ENCODE measurements around the gene CELF4. TPM values are rescaled to one million over a fixed set of nuclear protein-coding genes. Genes with fewer than 3 reads are reported as not detected.

CELF4 gene
- total and polyA plus RNA-seq, 2 of the 4 experiments (the other 2 are of a cell fraction), result not detected

DNA sequence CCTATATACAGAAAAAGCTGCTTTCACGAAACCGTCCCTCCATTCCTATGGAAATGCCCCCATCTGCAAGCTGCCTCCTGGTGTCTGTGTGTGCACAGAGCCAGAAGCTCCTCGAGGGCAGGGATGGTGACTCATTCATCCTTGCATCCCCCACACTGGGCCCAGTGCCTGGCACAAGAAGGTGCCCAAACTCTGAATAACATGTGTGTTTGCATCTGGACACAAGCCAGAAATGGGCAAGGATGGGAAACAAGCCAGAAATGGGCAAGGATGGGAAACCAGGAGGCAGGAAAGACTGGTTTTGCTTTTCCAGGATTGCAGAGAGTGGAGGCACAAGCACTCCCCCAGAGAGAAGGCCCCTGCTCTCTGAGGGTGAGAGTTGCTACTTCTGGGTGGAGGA is 313.9 kb downstream of the CELF4 start:
- no peak for DNase-seq
- dilution Hi-C loops (cut with HindIII; ENCODE audit: low sequenced_read_pairs, unreplicated experiment), result no loop called here

More for the DNA sequence above, 313.9 kb downstream of the CELF4 start:
- Histone ChIP-seq H3K23ac (ENCODE audit: low read depth, low read length) (no peak overlapping the region), H3K14ac (replicated peaks; ENCODE audit: low read depth, low read length) (no peak overlapping the region), H3K79me1 (ENCODE audit: low read depth in 1 of 2, low read length in 2 of 2) (no peaks in the 10 kb centered on the region), H3K4me1 (ENCODE audit: control insufficient read depth, insufficient read depth, low read length) (no peaks in the 10 kb centered on the region), H3K4me2 (ENCODE audit: low read depth, low read length) (no peak overlapping the region), H4K5ac (ENCODE audit: low read depth, low read length) (no peak overlapping the region), H3K4me3 (ENCODE audit: insufficient read depth, low read depth, low read length) (no peak overlapping the region), H4K91ac (ENCODE audit: insufficient read depth, low read depth, low read length) (no peak overlapping the region), H3K27me3 (ENCODE audit: control insufficient read depth, insufficient read depth, low read length) (peaks cover 47% of the 10 kb centered on the region), H2BK120ac (ENCODE audit: low read depth, low read length) (no peak overlapping the region), H3K4ac (ENCODE audit: low read depth, low read length) (no peak overlapping the region), H3K18ac (ENCODE audit: low read depth, low read length) (no peak overlapping the region), H2AK5ac (ENCODE audit: low read depth, low read length) (no peak overlapping the region), H3K56ac (ENCODE audit: extremely low read depth, insufficient read depth, low read length) (no peak overlapping the region), H3K9ac (ENCODE audit: low read depth, low read length) (no peak overlapping the region), H4K20me1 (ENCODE audit: insufficient read depth, low read length) (no peaks in the 10 kb centered on the region), H3K9me1 (ENCODE audit: insufficient read depth, low read length) (no peaks in the 10 kb centered on the region), H3K36me3 (ENCODE audit: control insufficient read depth, insufficient read depth, low read length) (no peaks in the 10 kb centered on the region), H2BK20ac (ENCODE audit: low read depth, low read length) (no peak overlapping the region), H4K8ac (ENCODE audit: low read depth in 2 of 2, low read length in 2 of 2) (no peak overlapping the region), H2BK15ac (ENCODE audit: low read depth, low read length) (no peak overlapping the region), H2AK9ac (replicated peaks; ENCODE audit: low read depth, low read length, poor library complexity) (no peak overlapping the region), H2BK5ac (ENCODE audit: low read depth, low read length, poor library complexity, severe bottlenecking) (no peak overlapping the region), H2AFZ (replicated peaks; ENCODE audit: low read length, poor library complexity) (no peak overlapping the region), H3K9me3 (ENCODE audit: control insufficient read depth, insufficient read depth, low read length) (no peaks in the 10 kb centered on the region), H3K27ac (ENCODE audit: insufficient read depth, low read length) (no peak overlapping the region)
- in situ Hi-C loops (cut with MboI; ENCODE audit: low sequenced_read_pairs) (no loop called here), intact Hi-C loops (cut with micrococcal nuclease) (no loop called here)
- BruUV-seq (replicated peaks), result no TSS peak
- 83% methylated on average over 2 of the region's 3 CpGs; no CpG with 5 or more reads in 1 of the 2 experiments for WGBS, 2 experiments (ENCODE audit: extremely low coverage in 2 of 2, insufficient read length in 1 of 2)
- POLR2A ChIA-PET (ENCODE audit: unreplicated experiment), result no interaction called here
- TF ChIP-seq, protein P1, sequence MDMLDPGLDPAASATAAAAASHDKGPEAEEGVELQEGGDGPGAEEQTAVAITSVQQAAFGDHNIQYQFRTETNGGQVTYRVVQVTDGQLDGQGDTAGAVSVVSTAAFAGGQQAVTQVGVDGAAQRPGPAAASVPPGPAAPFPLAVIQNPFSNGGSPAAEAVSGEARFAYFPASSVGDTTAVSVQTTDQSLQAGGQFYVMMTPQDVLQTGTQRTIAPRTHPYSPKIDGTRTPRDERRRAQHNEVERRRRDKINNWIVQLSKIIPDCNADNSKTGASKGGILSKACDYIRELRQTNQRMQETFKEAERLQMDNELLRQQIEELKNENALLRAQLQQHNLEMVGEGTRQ (IDR thresholded peaks at IDR 0.05; ENCODE audit: low read depth, low read length), result no peak
- TF ChIP-seq RFX5 (IDR thresholded peaks at IDR 0.05; ENCODE audit: low read depth, low read length), result no peak
- TF ChIP-seq, protein P2, sequence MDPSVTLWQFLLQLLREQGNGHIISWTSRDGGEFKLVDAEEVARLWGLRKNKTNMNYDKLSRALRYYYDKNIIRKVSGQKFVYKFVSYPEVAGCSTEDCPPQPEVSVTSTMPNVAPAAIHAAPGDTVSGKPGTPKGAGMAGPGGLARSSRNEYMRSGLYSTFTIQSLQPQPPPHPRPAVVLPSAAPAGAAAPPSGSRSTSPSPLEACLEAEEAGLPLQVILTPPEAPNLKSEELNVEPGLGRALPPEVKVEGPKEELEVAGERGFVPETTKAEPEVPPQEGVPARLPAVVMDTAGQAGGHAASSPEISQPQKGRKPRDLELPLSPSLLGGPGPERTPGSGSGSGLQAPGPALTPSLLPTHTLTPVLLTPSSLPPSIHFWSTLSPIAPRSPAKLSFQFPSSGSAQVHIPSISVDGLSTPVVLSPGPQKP (IDR thresholded peaks at IDR 0.05; ENCODE audit: borderline replicate concordance, low read depth, low read length), result no peak
- TF ChIP-seq CHD1 (IDR thresholded peaks at IDR 0.05; ENCODE audit: low read depth, low read length), result no peak
- TF ChIP-seq MXI1 (IDR thresholded peaks at IDR 0.05; ENCODE audit: borderline replicate concordance, low read depth, low read length), result no peak
- no peak for TF ChIP-seq MAFK (IDR thresholded peaks at IDR 0.05; ENCODE audit: low read depth, low read length)
- TF ChIP-seq NFE2L2 (IDR thresholded peaks at IDR 0.05; ENCODE audit: low read depth, low read length), result no peak
- no peak for TF ChIP-seq CEBPB (IDR thresholded peaks at IDR 0.05; ENCODE audit: low read depth, low read length)
- TF ChIP-seq RCOR1 (IDR thresholded peaks at IDR 0.05; ENCODE audit: insufficient replicate concordance, low read length), result no peak
- no peak for TF ChIP-seq MAZ (IDR thresholded peaks at IDR 0.05; ENCODE audit: borderline replicate concordance, low read depth, low read length)
- no peak for TF ChIP-seq POLR2A (IDR thresholded peaks at IDR 0.05; ENCODE audit: low read depth, low read length)
- no peak for TF ChIP-seq BHLHE40 (IDR thresholded peaks at IDR 0.05; ENCODE audit: low read depth, low read length)
- TF ChIP-seq RAD21 (IDR thresholded peaks at IDR 0.05; ENCODE audit: low read length), result no peak
- TF ChIP-seq SMC3 (IDR thresholded peaks at IDR 0.05; ENCODE audit: low read depth, low read length), result no peak
- no peak for TF ChIP-seq FOS (IDR thresholded peaks at IDR 0.05; ENCODE audit: low read depth, low read length)
- TF ChIP-seq, protein P3, sequence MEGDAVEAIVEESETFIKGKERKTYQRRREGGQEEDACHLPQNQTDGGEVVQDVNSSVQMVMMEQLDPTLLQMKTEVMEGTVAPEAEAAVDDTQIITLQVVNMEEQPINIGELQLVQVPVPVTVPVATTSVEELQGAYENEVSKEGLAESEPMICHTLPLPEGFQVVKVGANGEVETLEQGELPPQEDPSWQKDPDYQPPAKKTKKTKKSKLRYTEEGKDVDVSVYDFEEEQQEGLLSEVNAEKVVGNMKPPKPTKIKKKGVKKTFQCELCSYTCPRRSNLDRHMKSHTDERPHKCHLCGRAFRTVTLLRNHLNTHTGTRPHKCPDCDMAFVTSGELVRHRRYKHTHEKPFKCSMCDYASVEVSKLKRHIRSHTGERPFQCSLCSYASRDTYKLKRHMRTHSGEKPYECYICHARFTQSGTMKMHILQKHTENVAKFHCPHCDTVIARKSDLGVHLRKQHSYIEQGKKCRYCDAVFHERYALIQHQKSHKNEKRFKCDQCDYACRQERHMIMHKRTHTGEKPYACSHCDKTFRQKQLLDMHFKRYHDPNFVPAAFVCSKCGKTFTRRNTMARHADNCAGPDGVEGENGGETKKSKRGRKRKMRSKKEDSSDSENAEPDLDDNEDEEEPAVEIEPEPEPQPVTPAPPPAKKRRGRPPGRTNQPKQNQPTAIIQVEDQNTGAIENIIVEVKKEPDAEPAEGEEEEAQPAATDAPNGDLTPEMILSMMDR (conservative IDR thresholded peaks at IDR 0.05; ENCODE audit: low read depth, low read length), result no peak
- no peak for ATAC-seq (ENCODE audit: low read depth)
- CTCF ChIA-PET, result no interaction called here
